HepG2 (cell line): ENCODE results near the gene SLC20A1. TPM values are rescaled to one million over a fixed set of nuclear protein-coding genes. Genes with fewer than 3 reads are reported as not detected.

Source experiments
- CBFB ChIP-seq: sonication (generic); formaldehyde crosslinking; IDR thresholded peaks from 2 replicates; pipeline ENCODE4 v1.4.0; 2020; ENCODE audit warnings: missing genetic modification reagents
- DRAP1 ChIP-seq: IDR thresholded peaks from 2 replicates; pipeline ENCODE4 v1.6.1; 2016; ENCODE audit warnings: missing genetic modification reagents, missing compliant biosample characterization
- ELF3 ChIP-seq: IDR thresholded peaks from 2 replicates; pipeline ENCODE4 v1.6.1; 2016; ENCODE audit warnings: missing genetic modification reagents, missing compliant biosample characterization
- FOSL2 ChIP-seq: sonication (generic); formaldehyde crosslinking; IDR thresholded peaks from 2 replicates; pipeline ENCODE4 v1.4.0; 2020; ENCODE audit warnings: missing genetic modification reagents
- HNF4G ChIP-seq, 2 experiments: sonication (generic) in 1 of 2; formaldehyde crosslinking in 1 of 2; IDR thresholded peaks; 2 replicates each; pipeline versions ENCODE4 v1.4.0 to v1.6.1; 2011 to 2020; ENCODE audit warnings: borderline replicate concordance in 2 of 2, low read depth in 2 of 2, mild to moderate bottlenecking in 2 of 2, low read length in 1 of 2, missing genetic modification reagents in 1 of 2, moderate library complexity in 1 of 2
- KLF11 ChIP-seq: IDR thresholded peaks from 2 replicates; pipeline ENCODE4 v1.6.1; 2016; ENCODE audit warnings: missing compliant biosample characterization
- MAFF ChIP-seq: IDR thresholded peaks from 2 replicates; pipeline ENCODE4 v1.6.1; 2011; ENCODE audit warnings: low read depth, low read length, improper control_type of control experiment
- MATR3 ChIP-seq: sonication (generic); formaldehyde crosslinking; IDR thresholded peaks from 2 replicates; pipeline ENCODE4 v1.4.0; 2020; ENCODE audit warnings: missing genetic modification reagents
- MXD4 ChIP-seq: IDR thresholded peaks from 2 replicates; pipeline ENCODE4 v1.6.1; 2016; ENCODE audit warnings: mild to moderate bottlenecking, missing biosample characterization, missing genetic modification reagents
- NCOA2 ChIP-seq: sonication (generic); formaldehyde crosslinking; IDR thresholded peaks from 2 replicates; pipeline ENCODE4 v1.8.0; 2022; ENCODE audit warnings: inconsistent platforms
- RFX5 ChIP-seq: IDR thresholded peaks from 2 replicates; pipeline ENCODE4 v1.6.1; 2011; ENCODE audit warnings: low read depth, low read length, improper control_type of control experiment
- RFXAP ChIP-seq: sonication (generic); formaldehyde crosslinking; IDR thresholded peaks from 2 replicates; pipeline ENCODE4 v1.4.0; 2020; ENCODE audit warnings: missing genetic modification reagents, borderline replicate concordance
- TARDBP ChIP-seq: sonication (generic); formaldehyde crosslinking; IDR thresholded peaks from 2 replicates; pipeline ENCODE4 v1.8.0; 2022; ENCODE audit warnings: mild to moderate bottlenecking, missing genetic modification reagents
- TFE3 ChIP-seq: IDR thresholded peaks from 2 replicates; pipeline ENCODE4 v1.6.1; 2016
- ZBTB39 ChIP-seq: sonication (generic); formaldehyde crosslinking; IDR thresholded peaks from 2 replicates; pipeline ENCODE4 v1.5.0; 2020; ENCODE audit warnings: missing genetic modification reagents
- ZMAT5 ChIP-seq: sonication (generic); formaldehyde crosslinking; IDR thresholded peaks from 2 replicates; pipeline ENCODE4 v1.5.0; 2020; ENCODE audit warnings: mild to moderate bottlenecking, low read depth, missing genetic modification reagents, borderline replicate concordance
- ZNF574 ChIP-seq: sonication (generic); formaldehyde crosslinking; IDR thresholded peaks from 2 replicates; pipeline ENCODE4 v1.4.0; 2020; ENCODE audit warnings: missing genetic modification reagents
- ZNF577 ChIP-seq: sonication (generic); formaldehyde crosslinking; IDR thresholded peaks from 2 replicates; pipeline ENCODE4 v1.4.0; 2020; ENCODE audit warnings: mild to moderate bottlenecking, low read depth, missing genetic modification reagents, borderline replicate concordance
- ZNF614 ChIP-seq: IDR thresholded peaks from 2 replicates; pipeline ENCODE4 v1.6.1; 2018; ENCODE audit warnings: missing biosample characterization, missing genetic modification reagents, inconsistent platforms, borderline replicate concordance
- ZNF709 ChIP-seq: sonication (generic); formaldehyde crosslinking; IDR thresholded peaks from 2 replicates; pipeline ENCODE4 v1.5.0; 2020; ENCODE audit warnings: mild to moderate bottlenecking, missing genetic modification reagents
- polyA plus RNA-seq, 8 experiments: library from polyadenylated mRNA; depleted of rRNA in 3 of 8; stranded (reverse) in 7 of 8; unstranded in 1 of 8; fragments of >200 nt; fragmentation: Illumina TruSeq in 4 of 8; extraction: Trizol in 4 of 8; gene quantifications; 2 replicates each; pipeline versions ENCODE4 v1.2.1 to v1.2.3, GENCODE V29; 2011 to 2016; ENCODE audit warnings: low read depth in 4 of 8, missing spikeins in 1 of 8, mixed read lengths in 1 of 8; ENCODE audit not compliant: insufficient read depth in 1 of 8
- total RNA-seq, 5 experiments: library from RNA; depleted of rRNA; stranded (reverse); fragments of >200 nt; fragmentation: Illumina TruSeq; extraction: Trizol; gene quantifications; 2 replicates each; pipeline ENCODE4 v1.2.3, GENCODE V29; 2016; ENCODE audit warnings: low read depth in 1 of 5
- TF ChIP-seq, protein P1 (sequence below): sonication (generic); formaldehyde crosslinking; IDR thresholded peaks from 2 replicates; pipeline ENCODE4 v1.4.0; 2020; ENCODE audit warnings: missing genetic modification reagents
- TF ChIP-seq, protein P2 (sequence below): sonication (generic); formaldehyde crosslinking; IDR thresholded peaks from 2 replicates; pipeline ENCODE4 v1.8.1; 2022; ENCODE audit warnings: mild to moderate bottlenecking, missing genetic modification reagents

SLC20A1 gene
- total and polyA plus RNA-seq, 2 of the 13 experiments (the other 11 are each of a cell fraction or from before 2014, with no cell fraction given), result 54.0 to 85.9 TPM

- TF ChIP-seq ZNF574 (CRISPR knock-in tag), result peak; percentile 71
- TF ChIP-seq DRAP1, result peak; percentile 44; the same call in 1 of the 2 replicates
- TF ChIP-seq MXD4 (CRISPR knock-in tag), result no peak
- TF ChIP-seq, protein P1, sequence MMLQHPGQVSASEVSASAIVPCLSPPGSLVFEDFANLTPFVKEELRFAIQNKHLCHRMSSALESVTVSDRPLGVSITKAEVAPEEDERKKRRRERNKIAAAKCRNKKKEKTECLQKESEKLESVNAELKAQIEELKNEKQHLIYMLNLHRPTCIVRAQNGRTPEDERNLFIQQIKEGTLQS (CRISPR knock-in tag), result peak; percentile 90
- TF ChIP-seq, protein P2, sequence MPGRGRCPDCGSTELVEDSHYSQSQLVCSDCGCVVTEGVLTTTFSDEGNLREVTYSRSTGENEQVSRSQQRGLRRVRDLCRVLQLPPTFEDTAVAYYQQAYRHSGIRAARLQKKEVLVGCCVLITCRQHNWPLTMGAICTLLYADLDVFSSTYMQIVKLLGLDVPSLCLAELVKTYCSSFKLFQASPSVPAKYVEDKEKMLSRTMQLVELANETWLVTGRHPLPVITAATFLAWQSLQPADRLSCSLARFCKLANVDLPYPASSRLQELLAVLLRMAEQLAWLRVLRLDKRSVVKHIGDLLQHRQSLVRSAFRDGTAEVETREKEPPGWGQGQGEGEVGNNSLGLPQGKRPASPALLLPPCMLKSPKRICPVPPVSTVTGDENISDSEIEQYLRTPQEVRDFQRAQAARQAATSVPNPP (CRISPR knock-in tag), result no peak
- peak; percentile 84 for TF ChIP-seq TFE3
- peak; percentile 89; the same call in 1 of the 2 replicates for TF ChIP-seq ZNF614 (CRISPR knock-in tag)
- 0 out of 2 replicates have a peak, but pooled peaks have one; percentile 38 for TF ChIP-seq CBFB (CRISPR knock-in tag)
- no peak for TF ChIP-seq ZNF577 (CRISPR knock-in tag)
- TF ChIP-seq FOSL2 (CRISPR knock-in tag), result peak; percentile 97
- peak; percentile 73; the same call in 1 of the 2 replicates for TF ChIP-seq HNF4G (IDR thresholded peaks at IDR 0.05; ENCODE audit: borderline replicate concordance, low read depth, low read length)
- peak; percentile 65; the same call in 1 of the 2 replicates for TF ChIP-seq HNF4G (CRISPR knock-in tag; IDR thresholded peaks at IDR 0.05; ENCODE audit: borderline replicate concordance, low read depth)
- no peak for TF ChIP-seq ZBTB39 (CRISPR knock-in tag)
- peak; percentile 64 for TF ChIP-seq ELF3 (CRISPR knock-in tag)
- peak; percentile 43; the same call in 1 of the 2 replicates for TF ChIP-seq NCOA2 (CRISPR knock-in tag)
- no peak for TF ChIP-seq MATR3 (CRISPR knock-in tag)
- TF ChIP-seq MAFF, result peak; percentile 94
- TF ChIP-seq TARDBP (CRISPR knock-in tag), result peak; percentile 62; the same call in 1 of the 2 replicates
- peak; percentile 48; the same call in 1 of the 2 replicates for TF ChIP-seq RFX5
- TF ChIP-seq KLF11 (CRISPR knock-in tag), result peak; percentile 38; the same call in 1 of the 2 replicates
- TF ChIP-seq ZMAT5, result 0 out of 2 replicates have a peak, but pooled peaks have one; percentile 46
- TF ChIP-seq ZNF709 (CRISPR knock-in tag), result no peak
- 0 out of 2 replicates have a peak, but pooled peaks have one; percentile 65 for TF ChIP-seq RFXAP (CRISPR knock-in tag)
Measured at GRCh38 chr2:112692495-112692911, 46.8 kb downstream of the SLC20A1 start (continued).
